HG03280 (cell line): ENCODE results near the gene ANKRD30B.
"Not testable (repeated sequence)": the region's sequence is repeated elsewhere in the genome, so short reads cannot be mapped to it uniquely, and the experiment has no call there.

Source experiments
- ATAC-seq: cut with Tn5 transposase; IDR thresholded peaks from one replicate; pipeline ENCODE4 v1.9.1; 2021; ENCODE audit warnings: mild to moderate bottlenecking, moderate library complexity; ENCODE audit not compliant: unreplicated experiment

Gene ANKRD30B

DNA sequence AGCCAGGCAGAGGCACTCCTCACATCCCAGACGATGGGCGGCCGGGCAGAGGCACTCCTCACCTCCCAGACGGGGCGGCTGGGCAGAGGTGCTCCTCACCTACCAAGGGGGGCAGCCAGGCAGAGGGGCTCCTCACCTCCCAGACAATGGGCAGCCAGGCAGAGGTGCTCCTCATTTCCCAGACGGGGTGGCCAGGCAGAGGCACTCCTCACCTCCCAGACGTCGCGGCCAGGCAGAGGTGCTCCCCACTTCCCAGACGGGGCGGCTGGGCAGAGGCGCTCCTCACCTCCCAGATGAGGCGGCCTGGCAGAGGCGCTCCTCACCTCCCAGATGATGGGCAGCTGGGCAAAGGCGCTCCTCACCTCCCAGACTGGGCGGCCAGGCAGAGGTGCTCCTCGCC is 107.7 kb downstream of the ANKRD30B start:
- not testable (repeated sequence) for ATAC-seq

DNA sequence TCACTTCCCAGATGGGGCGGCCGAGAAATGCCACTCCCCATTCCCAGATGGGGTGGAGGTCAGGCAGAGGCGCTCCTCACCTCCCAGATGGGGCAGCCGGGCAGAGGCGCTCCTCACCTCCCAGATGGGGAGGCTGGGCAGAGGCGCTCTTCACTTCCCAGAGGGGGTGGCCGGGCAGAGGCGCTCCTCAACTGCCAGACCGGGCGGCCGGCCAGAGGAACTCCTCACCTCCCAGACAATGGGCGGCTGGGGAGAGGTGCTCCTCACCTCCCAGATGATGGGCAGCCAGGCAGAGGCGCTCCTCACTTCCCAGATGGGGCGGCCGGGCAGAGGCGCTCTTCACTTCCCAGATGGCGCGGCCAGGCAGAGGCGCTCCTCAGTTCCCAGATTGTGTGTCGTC is 108.3 kb downstream of the ANKRD30B start:
- ATAC-seq, result not testable (repeated sequence)

DNA sequence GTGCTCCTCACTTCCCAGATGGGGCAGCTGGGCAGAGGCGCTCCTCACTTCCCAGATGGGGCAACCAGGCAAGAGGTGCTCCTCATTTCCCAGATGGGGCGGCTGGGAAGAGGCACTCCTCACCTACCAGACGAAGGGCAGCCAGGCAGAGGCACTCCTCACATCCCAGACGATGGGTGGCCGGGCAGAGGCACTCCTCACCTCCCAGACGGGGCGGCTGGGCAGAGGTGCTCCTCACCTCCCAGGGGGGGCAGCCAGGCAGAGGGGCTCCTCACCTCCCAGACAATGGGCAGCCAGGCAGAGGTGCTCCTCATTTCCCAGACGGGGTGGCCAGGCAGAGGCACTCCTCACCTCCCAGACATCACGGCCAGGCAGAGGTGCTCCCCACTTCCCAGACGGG is 110.5 kb downstream of the ANKRD30B start:
- ATAC-seq, result not testable (repeated sequence)

DNA sequence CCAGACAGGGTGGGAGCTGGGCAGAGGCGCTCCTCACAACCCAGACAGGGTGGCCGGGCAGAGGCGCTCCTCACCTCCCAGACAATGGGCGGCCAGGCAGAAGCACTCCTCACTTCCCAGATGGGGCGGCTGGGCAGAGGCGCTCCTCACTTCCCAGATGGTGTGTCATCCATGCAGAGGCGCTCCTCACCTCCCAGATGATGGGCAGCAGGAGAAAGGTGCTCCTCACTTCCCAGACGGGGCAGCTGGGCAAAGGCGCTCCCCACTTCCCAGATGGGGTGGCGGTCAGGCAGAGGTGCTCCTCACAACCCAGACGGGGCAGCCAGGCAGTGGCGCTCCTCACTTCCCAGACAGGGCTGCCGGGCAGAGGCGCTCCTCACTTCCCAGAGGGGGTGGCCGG is 112.0 kb downstream of the ANKRD30B start:
- ATAC-seq, result not testable (repeated sequence)

DNA sequence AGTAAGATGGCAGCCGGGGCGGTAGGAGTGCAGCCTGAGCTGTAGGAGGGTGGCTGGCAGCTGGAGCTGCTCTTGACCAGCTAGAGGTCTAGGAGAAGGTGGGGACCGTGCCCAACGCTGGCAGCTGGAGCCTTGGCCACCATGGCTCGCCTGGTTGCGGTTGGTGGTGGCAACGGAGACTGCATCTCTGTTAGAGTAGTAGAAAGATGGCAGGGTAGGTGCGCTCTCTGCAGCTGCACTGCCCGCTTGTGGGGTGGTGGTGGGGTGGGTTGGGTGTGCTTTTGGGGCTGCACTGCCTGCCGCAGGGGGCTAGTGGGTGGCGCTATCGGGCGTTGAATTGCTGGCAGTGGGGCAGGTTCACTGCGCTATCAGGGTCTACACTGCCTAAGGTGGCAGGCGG is 118.5 kb downstream of the ANKRD30B start:
- not testable (repeated sequence) for ATAC-seq

DNA sequence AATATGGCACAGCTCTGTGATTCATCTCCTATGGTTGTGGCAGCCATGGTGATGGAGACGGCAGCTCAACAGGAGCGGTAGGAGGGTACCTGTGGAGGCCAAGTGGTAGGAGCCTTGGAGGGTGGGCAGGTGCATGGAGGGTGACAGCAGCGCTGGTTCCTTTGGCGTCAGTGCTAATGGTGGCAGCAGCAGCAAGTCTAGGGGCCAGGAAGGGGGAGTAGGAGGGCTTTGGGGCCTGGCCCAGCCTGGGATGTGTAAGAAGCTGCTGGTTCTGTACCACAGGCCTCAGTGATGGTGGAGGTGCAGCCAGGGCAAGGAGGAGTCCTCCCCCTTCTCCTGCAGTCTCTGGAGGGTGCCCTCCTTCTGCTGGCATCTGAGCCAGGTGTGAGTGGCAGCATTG is 120.0 kb downstream of the ANKRD30B start:
- not testable (repeated sequence) for ATAC-seq

DNA sequence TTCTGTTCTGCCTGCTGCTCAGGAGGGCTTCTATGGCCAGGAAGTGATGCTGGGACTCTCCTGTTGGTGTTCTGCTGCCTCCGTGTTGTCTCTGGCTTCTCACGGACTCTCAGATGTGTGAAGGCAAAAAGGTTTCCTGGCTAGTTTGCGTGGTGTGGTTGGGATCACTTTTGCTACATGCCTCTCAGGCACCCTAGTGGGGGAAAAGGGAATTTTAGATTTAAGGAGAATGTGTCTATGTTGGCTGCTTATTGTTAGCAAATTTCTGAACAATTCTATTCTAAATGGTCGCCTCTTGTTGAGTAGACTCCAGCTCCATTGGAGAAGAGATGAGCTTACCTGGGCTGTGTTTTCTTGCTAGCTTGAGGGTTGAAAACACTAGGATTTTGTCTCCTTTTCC is 120.9 kb downstream of the ANKRD30B start:
- ATAC-seq, result not testable (repeated sequence)

DNA sequence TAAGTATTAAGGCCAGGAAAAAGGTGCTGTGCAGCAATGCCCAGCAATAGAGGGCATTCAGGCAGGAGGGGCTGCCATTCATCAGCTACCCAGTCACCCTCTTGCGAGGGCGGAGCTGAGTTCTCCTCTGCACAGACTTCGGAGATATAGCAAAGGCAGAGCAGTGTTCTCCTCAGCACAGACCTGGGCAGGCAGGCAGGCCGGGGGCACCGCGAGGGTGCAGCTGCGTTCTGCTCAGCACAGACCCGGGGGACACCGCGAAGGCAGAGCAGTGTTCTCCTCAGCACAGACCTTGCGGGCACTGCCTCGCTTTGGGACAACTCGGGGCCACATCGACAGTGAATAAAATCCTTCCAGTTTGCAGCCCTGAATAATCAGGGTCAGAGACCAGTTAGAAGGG is 130.9 kb downstream of the ANKRD30B start:
- ATAC-seq, result not testable (repeated sequence)

DNA sequence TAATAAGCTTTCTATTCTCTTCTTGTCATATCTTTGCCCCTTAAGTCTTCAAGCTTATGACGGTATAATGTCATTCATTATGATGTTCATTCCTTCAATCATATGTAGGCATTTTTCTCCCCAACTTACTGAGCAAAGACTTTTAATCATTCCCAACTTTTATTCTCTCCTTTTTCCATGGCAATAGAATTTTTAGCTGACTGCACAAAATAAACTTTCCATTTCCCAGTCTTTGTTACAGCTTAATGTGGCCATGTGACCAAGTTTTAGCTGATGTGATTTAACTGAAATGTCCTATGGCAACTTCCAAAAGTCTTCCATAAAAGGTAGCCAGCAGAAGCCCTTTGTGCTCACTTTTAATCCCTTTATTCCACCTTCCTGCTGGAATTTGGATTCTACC is 152.5 kb downstream of the ANKRD30B start:
- ATAC-seq, result no peak
